PFSK-1 (cell line): ENCODE measurements around the gene SYNE2.

Experiments used
- FOXP2 ChIP-seq: optimal IDR thresholded peaks from 2 replicates; pipeline ENCODE3; 2011; ENCODE audit warnings: borderline replicate concordance, control low read depth, inconsistent platforms; ENCODE audit not compliant: insufficient read depth; ENCODE audit errors: extremely low read length, extremely low read depth
- POLR2AphosphoS5 ChIP-seq: IDR thresholded peaks from 2 replicates; pipeline ENCODE4 v1.6.1; 2012; ENCODE audit warnings: low read depth, mild to moderate bottlenecking, control low read depth, low read length, moderate library complexity
- SIN3A ChIP-seq: IDR thresholded peaks from 2 replicates; pipeline ENCODE4 v1.6.1; 2012; ENCODE audit warnings: mild to moderate bottlenecking, low read length, moderate library complexity, borderline replicate concordance; ENCODE audit not compliant: insufficient read depth
- TAF1 ChIP-seq: IDR thresholded peaks from 2 replicates; pipeline ENCODE4 v1.6.1; 2012; ENCODE audit warnings: low read length, control low read depth, borderline replicate concordance; ENCODE audit not compliant: insufficient read depth
- TF ChIP-seq, protein P1 (sequence below), 2 experiments: IDR thresholded peaks; 2 replicates each; pipeline versions ENCODE4 v1.6.1 to v1.8.0; 2011 to 2012; ENCODE audit warnings: low read depth in 2 of 2, low read length in 2 of 2, control low read depth in 1 of 2, inconsistent platforms in 1 of 2, mild to moderate bottlenecking in 1 of 2, moderate library complexity in 1 of 2; ENCODE audit not compliant: insufficient read depth in 1 of 2

SYNE2 gene

DNA sequence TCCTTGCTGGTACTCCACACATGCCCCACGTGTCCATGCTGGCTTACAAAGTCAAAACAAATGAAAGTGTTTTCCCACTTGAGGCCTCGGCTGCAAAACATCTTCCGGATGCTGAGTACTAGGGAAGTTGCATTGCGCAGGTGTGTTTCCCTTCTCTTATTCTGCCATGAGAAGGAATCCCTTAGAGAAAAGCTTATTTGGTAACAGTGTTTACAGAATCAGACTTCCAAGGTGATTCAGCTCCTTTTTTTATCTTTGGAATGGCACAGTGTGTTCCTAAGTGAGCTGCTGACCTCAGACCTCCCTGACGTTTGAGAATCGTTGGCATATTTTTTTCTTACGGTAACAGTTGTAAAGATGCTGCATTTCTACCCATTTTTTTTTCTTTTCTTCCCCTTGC, 230.0 kb downstream of the SYNE2 start:
- no peak for TF ChIP-seq TAF1
- no peak for TF ChIP-seq FOXP2
- no peak for TF ChIP-seq POLR2AphosphoS5
- TF ChIP-seq, protein P1, sequence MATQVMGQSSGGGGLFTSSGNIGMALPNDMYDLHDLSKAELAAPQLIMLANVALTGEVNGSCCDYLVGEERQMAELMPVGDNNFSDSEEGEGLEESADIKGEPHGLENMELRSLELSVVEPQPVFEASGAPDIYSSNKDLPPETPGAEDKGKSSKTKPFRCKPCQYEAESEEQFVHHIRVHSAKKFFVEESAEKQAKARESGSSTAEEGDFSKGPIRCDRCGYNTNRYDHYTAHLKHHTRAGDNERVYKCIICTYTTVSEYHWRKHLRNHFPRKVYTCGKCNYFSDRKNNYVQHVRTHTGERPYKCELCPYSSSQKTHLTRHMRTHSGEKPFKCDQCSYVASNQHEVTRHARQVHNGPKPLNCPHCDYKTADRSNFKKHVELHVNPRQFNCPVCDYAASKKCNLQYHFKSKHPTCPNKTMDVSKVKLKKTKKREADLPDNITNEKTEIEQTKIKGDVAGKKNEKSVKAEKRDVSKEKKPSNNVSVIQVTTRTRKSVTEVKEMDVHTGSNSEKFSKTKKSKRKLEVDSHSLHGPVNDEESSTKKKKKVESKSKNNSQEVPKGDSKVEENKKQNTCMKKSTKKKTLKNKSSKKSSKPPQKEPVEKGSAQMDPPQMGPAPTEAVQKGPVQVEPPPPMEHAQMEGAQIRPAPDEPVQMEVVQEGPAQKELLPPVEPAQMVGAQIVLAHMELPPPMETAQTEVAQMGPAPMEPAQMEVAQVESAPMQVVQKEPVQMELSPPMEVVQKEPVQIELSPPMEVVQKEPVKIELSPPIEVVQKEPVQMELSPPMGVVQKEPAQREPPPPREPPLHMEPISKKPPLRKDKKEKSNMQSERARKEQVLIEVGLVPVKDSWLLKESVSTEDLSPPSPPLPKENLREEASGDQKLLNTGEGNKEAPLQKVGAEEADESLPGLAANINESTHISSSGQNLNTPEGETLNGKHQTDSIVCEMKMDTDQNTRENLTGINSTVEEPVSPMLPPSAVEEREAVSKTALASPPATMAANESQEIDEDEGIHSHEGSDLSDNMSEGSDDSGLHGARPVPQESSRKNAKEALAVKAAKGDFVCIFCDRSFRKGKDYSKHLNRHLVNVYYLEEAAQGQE (IDR thresholded peaks at IDR 0.05; ENCODE audit: insufficient read depth in 1 of 2, low read depth in 2 of 2, low read length in 2 of 2), result no peak

DNA sequence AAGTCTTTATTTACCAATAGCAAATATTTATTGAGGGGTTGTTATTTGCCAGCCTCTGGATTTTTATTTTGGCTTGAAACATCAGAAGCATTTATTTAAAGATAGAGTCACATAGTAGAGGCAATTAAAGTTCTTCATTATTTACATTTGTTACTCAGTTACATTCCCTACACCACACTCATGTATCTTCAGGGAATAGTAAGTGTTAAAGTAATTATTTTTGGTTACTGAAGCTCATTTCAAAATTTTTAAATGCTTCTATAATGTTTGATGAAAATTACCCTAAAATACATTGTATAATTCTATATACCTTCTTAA, 235.8 kb downstream of the SYNE2 start:
- TF ChIP-seq SIN3A, result no peak
- TF ChIP-seq, protein P1 (IDR thresholded peaks at IDR 0.05; ENCODE audit: insufficient read depth in 1 of 2, low read depth in 2 of 2, low read length in 2 of 2), result no peak
- no peak for TF ChIP-seq FOXP2
- TF ChIP-seq POLR2AphosphoS5, result no peak
- TF ChIP-seq TAF1, result no peak

DNA sequence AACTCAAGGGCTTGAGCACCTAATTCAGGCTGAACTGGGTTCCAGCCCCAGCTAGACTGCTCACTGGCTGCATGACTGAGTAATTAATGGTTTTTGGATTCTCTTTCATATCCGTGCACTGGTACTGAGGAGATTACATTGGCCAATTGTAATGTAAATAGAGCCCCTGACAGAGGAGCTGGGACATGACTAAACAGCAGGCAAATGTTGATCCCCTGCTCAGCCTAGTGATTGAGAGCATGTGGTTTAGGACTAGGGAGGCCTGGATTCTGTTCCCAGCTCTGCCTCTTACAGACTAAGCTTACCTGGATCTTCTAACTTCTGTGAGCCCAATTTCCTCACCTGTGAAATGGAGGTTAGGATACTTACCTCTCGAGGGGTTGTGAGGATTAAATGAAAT, 237.1 kb downstream of the SYNE2 start:
- TF ChIP-seq POLR2AphosphoS5 (no peak), TAF1 (no peak), FOXP2 (no peak)
- TF ChIP-seq, protein P1 (IDR thresholded peaks at IDR 0.05; ENCODE audit: insufficient read depth in 1 of 2, low read depth in 2 of 2, low read length in 2 of 2), result no peak

DNA sequence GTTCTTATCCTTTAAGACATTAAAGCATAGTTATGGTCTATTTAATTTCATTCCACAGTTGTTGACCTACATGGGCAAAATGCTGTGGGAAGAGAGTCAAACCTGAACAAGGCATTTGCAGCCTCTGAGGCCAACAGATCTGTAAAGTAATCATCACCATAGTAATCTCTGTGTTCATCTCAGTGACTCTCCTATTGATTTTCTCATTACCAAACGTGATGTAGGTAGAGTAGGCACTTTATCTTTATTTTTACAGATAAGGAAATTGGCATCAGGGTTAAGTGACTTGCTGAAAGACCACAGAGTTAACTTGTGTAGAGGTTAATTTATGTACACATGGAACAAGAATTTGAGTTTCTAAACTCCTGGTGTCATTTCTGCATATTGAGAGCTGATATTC, 238.4 kb downstream of the SYNE2 start:
- TF ChIP-seq SIN3A, result no peak
- TF ChIP-seq, protein P1 (IDR thresholded peaks at IDR 0.05; ENCODE audit: insufficient read depth in 1 of 2, low read depth in 2 of 2, low read length in 2 of 2), result no peak
- TF ChIP-seq TAF1, result no peak
- no peak for TF ChIP-seq FOXP2
- no peak for TF ChIP-seq POLR2AphosphoS5

DNA sequence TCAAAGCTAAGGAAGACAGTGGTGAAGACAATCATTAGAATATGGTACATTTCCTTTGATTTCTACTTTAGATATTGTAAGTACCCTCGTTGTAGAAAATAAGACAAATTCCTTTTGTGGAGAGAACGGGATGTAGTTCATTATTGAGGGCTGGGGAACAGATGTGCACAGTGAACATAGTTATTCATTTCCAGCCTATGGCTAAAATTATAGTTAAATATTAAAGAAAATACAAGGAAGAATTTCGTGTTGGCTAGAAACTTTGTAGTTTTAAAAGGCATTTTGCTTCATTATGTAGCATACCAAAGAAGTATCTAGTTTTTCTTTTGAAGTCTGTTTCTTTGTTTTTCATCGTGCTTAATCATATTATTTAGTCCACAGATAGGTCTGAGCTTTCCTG, 239.5 kb downstream of the SYNE2 start:
- TF ChIP-seq SIN3A (no peak), FOXP2 (no peak), POLR2AphosphoS5 (no peak), TAF1 (no peak)
- TF ChIP-seq, protein P1 (IDR thresholded peaks at IDR 0.05; ENCODE audit: insufficient read depth in 1 of 2, low read depth in 2 of 2, low read length in 2 of 2), result no peak
